H54 (cell line): Measurements from ENCODE around the gene EPS8L3.

Experiments
- DNase-seq: peaks from one replicate; pipeline ENCODE4 v3.0.0; 2011; ENCODE audit warnings: low spot score, mixed read lengths; ENCODE audit not compliant: insufficient read length
- FAIRE-seq: peaks from 3 replicates; lab custom pipeline; 2011; peaks lifted over from hg19 to GRCh38; lab: Jason Lieb, UNC
- POLR2A ChIP-seq: IDR thresholded peaks from 2 replicates; pipeline ENCODE4 v1.6.1; 2011; ENCODE audit warnings: low read depth, mild to moderate bottlenecking, low read length

Gene EPS8L3

DNA sequence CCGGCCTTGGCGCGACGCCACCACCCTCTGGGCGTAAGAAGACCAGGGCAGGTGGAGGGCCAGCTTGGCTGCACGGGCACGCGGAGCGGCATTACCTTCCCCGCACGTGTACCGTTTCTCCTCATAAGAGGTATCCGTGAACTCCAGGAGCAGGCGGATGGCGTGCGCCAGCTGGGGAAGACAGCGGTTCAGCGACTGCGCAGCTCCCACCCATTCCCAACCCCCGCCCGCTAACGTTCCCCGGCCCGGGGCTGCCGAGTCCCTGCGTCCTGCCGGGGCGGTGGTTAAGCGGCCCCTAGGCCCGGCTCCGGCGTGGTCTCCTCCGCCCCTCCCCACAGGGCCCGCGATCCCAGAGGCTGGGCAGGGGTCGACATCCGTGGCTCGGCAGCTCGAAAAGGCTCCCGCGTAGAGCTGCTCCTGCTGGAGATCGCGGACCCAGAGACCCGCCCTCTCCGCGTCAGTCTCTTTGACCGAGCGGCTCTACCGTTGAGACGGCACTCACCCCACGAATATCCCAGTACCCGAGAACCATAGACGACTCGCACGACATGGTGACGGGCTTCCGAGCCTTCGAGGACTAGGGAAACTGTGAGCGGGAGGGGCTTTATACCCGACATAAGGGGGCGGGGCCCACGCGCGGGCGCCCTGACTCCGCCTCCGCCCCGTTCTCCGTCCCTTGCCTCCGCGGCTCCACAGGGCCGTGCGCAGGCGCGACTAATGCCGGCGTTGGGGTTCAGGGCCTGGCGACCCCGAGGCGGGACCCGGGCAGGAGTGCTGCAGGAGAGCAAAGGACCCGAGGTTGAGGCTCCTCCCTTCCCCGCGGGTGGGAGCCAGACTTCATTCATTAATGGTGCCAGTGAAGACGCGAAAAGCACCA is 23.7 kb downstream of the EPS8L3 start:
- FAIRE-seq (no peak), DNase-seq (peak; percentile 77)
- peak; percentile 95 for TF ChIP-seq POLR2A

- DNase-seq, result no peak
- no peak for TF ChIP-seq POLR2A
- FAIRE-seq, result no peak
These were observed 30.4 kb downstream of the EPS8L3 start for GRCh38 chr1:109733236-109733870.

DNA sequence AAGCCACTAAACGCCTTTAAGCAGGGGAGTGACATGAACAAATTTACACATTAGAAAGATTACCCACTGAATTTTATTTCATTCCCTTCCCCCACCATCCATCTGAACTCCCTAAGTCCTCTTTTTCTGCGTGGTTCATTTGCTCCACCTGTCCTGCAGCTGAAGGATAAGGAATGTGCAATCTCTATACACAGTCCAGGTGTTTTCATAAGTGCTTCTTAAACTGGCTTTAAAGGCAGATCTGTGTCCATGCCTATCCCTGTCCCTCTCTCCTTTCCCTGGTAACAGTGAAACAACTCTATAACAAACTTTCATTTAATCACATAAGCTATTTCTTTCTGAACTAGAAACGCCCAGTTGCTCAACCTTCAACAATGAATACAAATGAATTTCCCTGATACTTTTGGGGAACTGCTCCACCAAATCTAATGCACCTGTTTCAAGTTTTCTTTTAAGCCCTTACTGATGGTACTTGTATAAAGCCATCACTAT is 31.3 kb downstream of the EPS8L3 start:
- FAIRE-seq (no peak), DNase-seq (no peak)
- no peak for TF ChIP-seq POLR2A

- FAIRE-seq (no peak), DNase-seq (no peak)
- no peak for TF ChIP-seq POLR2A
These were observed 33.1 kb downstream of the EPS8L3 start for GRCh38 chr1:109730666-109731065.

DNA sequence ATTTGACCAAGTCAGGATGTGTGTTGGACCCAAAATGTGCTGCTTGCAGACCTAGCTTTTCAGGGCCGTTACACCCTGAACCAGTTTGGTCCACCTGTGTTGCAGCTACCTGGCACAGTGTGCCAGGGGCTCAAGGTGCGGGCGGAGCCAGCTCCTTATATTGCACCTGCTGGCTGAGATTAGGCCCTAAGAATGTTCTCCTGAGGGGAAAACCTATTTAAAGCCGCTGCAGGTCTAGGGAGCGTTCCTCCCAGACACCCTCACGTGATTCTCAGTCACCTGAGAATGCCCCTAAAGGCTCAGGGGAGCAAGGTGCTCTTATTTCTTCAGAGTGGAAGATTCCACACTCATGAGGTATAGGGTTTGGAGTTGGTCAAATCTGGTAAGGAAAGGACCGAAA is 34.9 kb downstream of the EPS8L3 start:
- FAIRE-seq (no peak), DNase-seq (no peak)
- TF ChIP-seq POLR2A, result no peak

DNA sequence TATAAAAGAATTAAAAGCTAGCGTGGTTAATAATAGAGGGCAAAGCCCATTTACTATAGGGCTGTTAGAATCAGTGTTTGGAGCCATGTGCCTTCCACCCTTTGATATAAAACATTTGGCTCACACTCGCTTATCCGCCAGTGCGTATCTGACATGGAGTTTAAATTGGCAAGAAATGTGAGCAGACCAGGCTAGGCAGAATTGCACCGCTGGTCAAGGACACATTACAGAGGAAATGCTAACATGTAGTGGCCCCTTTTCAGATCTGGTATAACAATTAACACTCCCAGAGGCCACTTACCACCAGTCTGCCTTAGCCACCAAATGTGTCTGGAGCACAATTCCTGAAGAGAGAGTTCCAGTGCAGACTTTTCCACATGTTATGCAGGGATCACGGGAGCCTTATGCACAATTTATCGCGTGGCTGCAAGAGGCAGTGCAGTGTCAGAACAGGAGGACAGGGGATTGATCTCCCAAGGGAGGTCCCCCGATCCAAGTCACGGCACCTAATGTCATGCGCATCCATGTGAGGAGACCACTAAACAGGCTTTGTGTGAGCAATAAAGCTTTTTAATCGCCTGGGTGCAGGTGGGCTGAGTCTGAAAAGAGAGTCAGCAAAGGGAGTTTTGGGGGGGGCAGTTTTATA is 36.9 kb downstream of the EPS8L3 start:
- no peak for DNase-seq
- no peak for FAIRE-seq
- no peak for TF ChIP-seq POLR2A

GRCh38 chr1:109726007-109726406 is 37.7 kb downstream of the EPS8L3 start:
- TF ChIP-seq POLR2A, result no peak
- DNase-seq (no peak), FAIRE-seq (no peak)

- FAIRE-seq, result no peak
- no peak for TF ChIP-seq POLR2A
- DNase-seq, result no peak
These were observed 38.2 kb downstream of the EPS8L3 start for GRCh38 chr1:109725510-109725909.

GRCh38 chr1:109724933-109725332 is 38.8 kb downstream of the EPS8L3 start:
- no peak for FAIRE-seq
- no peak for DNase-seq

DNA sequence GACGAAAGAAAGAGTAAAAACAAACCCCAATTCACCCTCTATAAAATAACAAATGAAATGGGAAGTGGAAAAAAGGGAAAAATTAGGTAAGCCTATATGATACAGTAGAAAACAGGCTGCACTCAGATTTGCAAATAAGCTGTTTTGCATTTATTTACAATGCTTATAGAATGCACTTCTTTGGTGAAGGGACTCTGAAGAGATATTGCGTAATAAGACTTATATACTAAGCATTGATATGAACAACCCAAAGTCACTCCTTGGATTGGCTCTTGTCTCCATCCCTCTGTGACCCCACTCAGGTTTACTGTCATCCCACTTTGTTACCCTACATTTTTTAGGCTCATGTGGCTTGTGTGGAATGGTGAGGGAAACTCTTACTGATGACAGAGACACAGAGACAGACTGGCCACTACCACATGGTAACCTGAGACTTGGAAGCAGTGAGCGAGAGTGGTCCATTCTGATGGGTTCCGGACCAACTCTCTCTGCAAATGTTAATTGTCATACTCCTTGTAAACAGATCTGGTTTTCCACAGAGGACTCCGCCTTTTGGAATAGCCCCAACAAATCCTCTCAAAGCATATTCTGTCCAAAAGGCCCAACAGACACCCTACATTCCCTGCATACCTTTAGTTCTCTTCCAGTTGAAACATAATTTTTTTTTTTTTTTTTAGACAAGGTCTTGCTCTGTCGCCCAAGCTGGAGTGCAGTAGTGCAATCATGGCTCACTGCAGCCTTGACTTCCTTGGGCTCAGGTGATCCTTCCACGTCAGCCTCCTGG is 40.6 kb downstream of the EPS8L3 start:
- TF ChIP-seq POLR2A, result no peak
- no peak for FAIRE-seq
- no peak for DNase-seq

More at GRCh38 chr1:109724933-109725332, 38.8 kb downstream of the EPS8L3 start:
- TF ChIP-seq POLR2A, result no peak

DNA sequence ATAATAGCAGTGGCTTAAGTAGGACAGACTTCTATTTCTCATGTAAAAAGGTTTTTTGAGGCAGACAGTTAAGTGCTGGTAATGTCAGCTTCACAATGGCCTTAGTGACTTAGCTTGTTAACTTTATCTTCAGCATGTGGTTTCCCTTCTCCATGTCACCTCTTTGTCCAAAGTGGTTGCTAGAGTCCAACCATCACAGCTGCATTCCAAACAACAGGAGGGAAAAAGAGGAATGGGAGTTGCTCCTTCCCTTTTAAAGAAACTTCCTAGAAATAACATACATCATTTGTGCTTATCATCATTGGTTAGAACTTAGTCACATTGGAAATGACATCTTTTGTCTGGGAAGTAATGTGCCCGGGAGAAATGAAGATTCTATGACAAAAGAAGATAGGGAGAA is 41.8 kb downstream of the EPS8L3 start:
- TF ChIP-seq POLR2A, result no peak
- DNase-seq (no peak), FAIRE-seq (no peak)

DNA sequence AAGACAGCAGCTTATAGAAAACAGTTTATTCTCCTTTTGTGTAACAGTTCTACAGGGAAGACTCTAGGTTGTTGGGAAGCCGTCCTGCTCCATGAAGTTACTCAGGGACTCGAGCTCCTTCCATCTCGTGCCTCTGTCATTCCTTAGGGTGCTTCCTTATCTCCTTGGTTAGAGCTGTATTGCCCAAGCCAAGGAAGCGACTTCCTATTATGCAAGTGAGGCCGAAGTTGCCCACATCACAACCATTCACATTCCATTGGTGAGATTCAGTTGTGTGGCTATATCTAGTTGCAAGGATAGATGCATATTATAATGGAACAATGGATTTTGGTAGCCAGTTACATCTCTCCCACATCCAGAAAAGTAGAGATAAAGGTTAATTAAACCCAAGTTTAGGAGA is 42.7 kb downstream of the EPS8L3 start:
- TF ChIP-seq POLR2A, result no peak
- FAIRE-seq (no peak), DNase-seq (no peak)

DNA sequence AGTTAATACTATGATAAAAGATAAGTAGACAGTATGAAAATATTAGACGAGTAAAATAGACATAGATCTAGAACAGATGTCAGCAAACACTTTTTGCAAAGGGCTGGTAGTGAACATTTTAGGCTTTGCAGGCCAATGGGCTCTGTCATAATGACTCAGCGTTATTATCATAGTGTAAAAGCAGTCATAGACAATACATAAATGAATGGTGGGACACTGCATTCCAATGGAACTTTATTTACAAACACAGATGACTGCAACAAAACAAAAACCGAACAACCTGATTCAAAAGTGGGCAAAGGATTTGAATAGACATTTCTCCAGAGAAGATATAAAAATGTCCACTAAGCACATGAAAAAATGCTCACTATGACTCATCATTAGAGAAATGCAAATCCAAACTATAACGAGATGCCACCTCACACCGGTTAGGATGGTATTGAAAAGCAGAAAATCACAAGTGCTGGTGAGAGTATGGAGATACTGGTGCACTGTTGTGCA is 44.3 kb downstream of the EPS8L3 start:
- peak; percentile 33 for FAIRE-seq
- no peak for DNase-seq
- no peak for TF ChIP-seq POLR2A
